Ammon's horn (tissue), 1 donor: ENCODE results near the gene GPER1.
A peak's percentile ranks its signal among the peaks of the same experiment; 100 is the strongest.
"Not testable (repeated sequence)": the region's sequence is repeated elsewhere in the genome, so short reads cannot be mapped to it uniquely, and the experiment has no call there.

Experiments used
- DNase-seq: peaks from one replicate; pipeline ENCODE4 v3.0.0-alpha.2; 2016; ENCODE audit warnings: low spot score

Gene GPER1

GRCh38 chr7:1120791-1121190 lies 32.9 kb downstream of the GPER1 start:
- no peak for DNase-seq

- DNase-seq, result no peak
These were observed 33.6 kb downstream of the GPER1 start for GRCh38 chr7:1121476-1121875.

- no peak for DNase-seq
These were observed 34.2 kb downstream of the GPER1 start for GRCh38 chr7:1121886-1122831.

GRCh38 chr7:1122832-1123501 lies 35.1 kb downstream of the GPER1 start:
- DNase-seq, result no peak

GRCh38 chr7:1123715-1124114 lies 35.8 kb downstream of the GPER1 start:
- DNase-seq, result peak; percentile 84

- no peak for DNase-seq
These were observed 36.3 kb downstream of the GPER1 start for GRCh38 chr7:1124164-1124563.

- no peak for DNase-seq
These were observed 37.1 kb downstream of the GPER1 start for GRCh38 chr7:1124816-1125602.

- DNase-seq, result no peak
These were observed 37.7 kb downstream of the GPER1 start for GRCh38 chr7:1125603-1125969.

GRCh38 chr7:1127001-1127400 lies 39.1 kb downstream of the GPER1 start:
- DNase-seq, result no peak

GRCh38 chr7:1129431-1129830 lies 41.5 kb downstream of the GPER1 start:
- DNase-seq, result no peak

- DNase-seq, result no peak
These were observed 42.4 kb downstream of the GPER1 start for GRCh38 chr7:1130021-1130990.

GRCh38 chr7:1131471-1132265 lies 43.8 kb downstream of the GPER1 start:
- no peak for DNase-seq

GRCh38 chr7:1134951-1135350 lies 47.0 kb downstream of the GPER1 start:
- no peak for DNase-seq

- DNase-seq, result no peak
These were observed 49.1 kb downstream of the GPER1 start for GRCh38 chr7:1136841-1137516.

GRCh38 chr7:1137517-1138167 lies 49.7 kb downstream of the GPER1 start:
- no peak for DNase-seq

GRCh38 chr7:1140476-1141104 lies 52.7 kb downstream of the GPER1 start:
- DNase-seq, result no peak

- no peak for DNase-seq
These were observed 53.7 kb downstream of the GPER1 start for GRCh38 chr7:1141651-1142050.

- DNase-seq, result no peak
These were observed 54.2 kb downstream of the GPER1 start for GRCh38 chr7:1142051-1142635.

- not testable (repeated sequence) for DNase-seq
These were observed 55.1 kb downstream of the GPER1 start for GRCh38 chr7:1143031-1143430.
